Raji (cell line): ENCODE data around the gene SIPA1L3.

Experiments used
- POLR2A ChIP-seq: IDR thresholded peaks from 2 replicates; pipeline ENCODE4 v1.6.1; 2011; ENCODE audit warnings: low read depth, low read length, control low read depth; ENCODE audit not compliant: insufficient read depth

SIPA1L3 gene

GRCh38 chr19:37906869-37907734 lies at the start of gene SIPA1L3:
Gene SIPA1L3, plus strand, starts transcription at chr19:37907208. Its CDS starts 174,358 bp downstream, at chr19:38081566.
- TF ChIP-seq POLR2A, result peak; percentile 58

GRCh38 chr19:37864501-37864900 lies 42.5 kb upstream of the SIPA1L3 start:
- TF ChIP-seq POLR2A, result no peak

GRCh38 chr19:37867831-37868230 lies 39.2 kb upstream of the SIPA1L3 start:
- TF ChIP-seq POLR2A, result no peak

- no peak for TF ChIP-seq POLR2A
These were observed 37.2 kb upstream of the SIPA1L3 start for GRCh38 chr19:37869766-37870340.

- no peak for TF ChIP-seq POLR2A
These were observed 34.6 kb upstream of the SIPA1L3 start for GRCh38 chr19:37872383-37872782.

- TF ChIP-seq POLR2A, result no peak
These were observed 32.2 kb upstream of the SIPA1L3 start for GRCh38 chr19:37874784-37875183.

- TF ChIP-seq POLR2A, result no peak
These were observed 31.0 kb upstream of the SIPA1L3 start for GRCh38 chr19:37876032-37876431.

GRCh38 chr19:37877147-37877546 lies 29.9 kb upstream of the SIPA1L3 start:
- no peak for TF ChIP-seq POLR2A

- no peak for TF ChIP-seq POLR2A
These were observed 21.6 kb upstream of the SIPA1L3 start for GRCh38 chr19:37885392-37885791.

GRCh38 chr19:37886571-37886970 lies 20.4 kb upstream of the SIPA1L3 start:
- TF ChIP-seq POLR2A, result no peak

- TF ChIP-seq POLR2A, result no peak
These were observed 13.0 kb upstream of the SIPA1L3 start for GRCh38 chr19:37893845-37894575.

- no peak for TF ChIP-seq POLR2A
These were observed 10.8 kb upstream of the SIPA1L3 start for GRCh38 chr19:37896180-37896579.

GRCh38 chr19:37899453-37899852 lies 7.6 kb upstream of the SIPA1L3 start:
- TF ChIP-seq POLR2A, result no peak

- TF ChIP-seq POLR2A, result no peak
These were observed 7.0 kb upstream of the SIPA1L3 start for GRCh38 chr19:37899966-37900365.

GRCh38 chr19:37902668-37903067 lies 4.3 kb upstream of the SIPA1L3 start:
- TF ChIP-seq POLR2A, result no peak

GRCh38 chr19:37903096-37903495 lies 3.9 kb upstream of the SIPA1L3 start:
- TF ChIP-seq POLR2A, result no peak
